ENCODE data around the gene OR5K3. TPM values are rescaled to one million over a fixed set of nuclear protein-coding genes. Genes with fewer than 3 reads are reported as not detected.

The OR5K3 gene
- total and polyA plus RNA-seq, 2 donors (not counting 3 experiments of a cell fraction or from before 2014, with no cell fraction given): not detected

DNA sequence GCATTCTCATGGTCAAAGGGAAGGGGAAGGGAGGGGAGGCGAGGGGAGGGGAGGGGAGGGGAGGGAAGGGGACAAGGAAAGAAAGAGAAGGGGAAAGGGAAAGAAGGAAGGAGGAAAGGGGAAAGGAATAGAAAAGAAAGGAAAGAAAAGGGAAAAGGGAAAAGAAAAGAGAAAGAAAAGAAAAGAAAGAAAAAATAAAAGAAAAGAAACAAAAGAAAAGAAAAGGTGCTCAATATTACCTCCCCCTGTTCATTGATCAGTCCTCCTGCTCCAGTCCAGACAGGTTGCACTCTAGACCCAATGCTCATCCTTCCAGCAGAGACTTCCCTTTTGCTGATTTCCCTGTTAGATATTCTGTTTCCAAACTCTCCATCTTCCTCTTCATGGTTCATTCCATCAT, 18.0 kb upstream of the OR5K3 start:
- dilution Hi-C loops (cut with MboI; ENCODE audit: extremely low pct_ligation_motif_present, low sequenced_read_pairs): no loop called here
- Histone ChIP-seq H3K79me2 (ENCODE audit: control insufficient read depth, insufficient read depth, low read length) (no peaks in the 10 kb centered on the region), H3K27me3 (ENCODE audit: control insufficient read depth in 2 of 2, insufficient read depth in 2 of 2, low read length in 2 of 2) (no peaks in the 10 kb centered on the region), H2AFZ (ENCODE audit: low read depth, low read length) (no peak overlapping the region), H3K36me3 (ENCODE audit: control insufficient read depth in 2 of 2, extremely low read depth in 1 of 2, insufficient read depth in 2 of 2, low read length in 2 of 2) (no peaks in the 10 kb centered on the region), H3K27ac (ENCODE audit: insufficient read depth, low read depth, low read length) (no peak overlapping the region), H3K9me1 (replicated peaks; ENCODE audit: control insufficient read depth, extremely low read depth, insufficient read depth, low read length) (no peaks in the 10 kb centered on the region), H3K9me3 (replicated peaks; ENCODE audit: control insufficient read depth, insufficient read depth, low read length) (no peaks in the 10 kb centered on the region), H3K4me1 (ENCODE audit: control insufficient read depth, extremely low read depth, insufficient read depth, low read length) (no peaks in the 10 kb centered on the region), H3K9ac (replicated peaks; ENCODE audit: extremely low read depth, insufficient read depth, low read length) (no peak overlapping the region), H4K20me1 (replicated peaks; ENCODE audit: control insufficient read depth, extremely low read depth, insufficient read depth, low read length) (no peaks in the 10 kb centered on the region), H3K4me3 (replicated peaks in 1 of 3; ENCODE audit: insufficient read depth in 1 of 3, low read depth in 1 of 3, low read length in 3 of 3) (no peak overlapping the region), H3K4me2 (ENCODE audit: insufficient read depth, low read length) (no peak overlapping the region)
- FAIRE-seq (no peak), DNase-seq (ENCODE audit: low read depth, low spot score) (no peak)
- intact Hi-C loops (cut with micrococcal nuclease): no loop called here
- ChIA-PET CTCF (no interaction called here), POLR2A (no interaction called here)
- TF ChIP-seq, protein P1, sequence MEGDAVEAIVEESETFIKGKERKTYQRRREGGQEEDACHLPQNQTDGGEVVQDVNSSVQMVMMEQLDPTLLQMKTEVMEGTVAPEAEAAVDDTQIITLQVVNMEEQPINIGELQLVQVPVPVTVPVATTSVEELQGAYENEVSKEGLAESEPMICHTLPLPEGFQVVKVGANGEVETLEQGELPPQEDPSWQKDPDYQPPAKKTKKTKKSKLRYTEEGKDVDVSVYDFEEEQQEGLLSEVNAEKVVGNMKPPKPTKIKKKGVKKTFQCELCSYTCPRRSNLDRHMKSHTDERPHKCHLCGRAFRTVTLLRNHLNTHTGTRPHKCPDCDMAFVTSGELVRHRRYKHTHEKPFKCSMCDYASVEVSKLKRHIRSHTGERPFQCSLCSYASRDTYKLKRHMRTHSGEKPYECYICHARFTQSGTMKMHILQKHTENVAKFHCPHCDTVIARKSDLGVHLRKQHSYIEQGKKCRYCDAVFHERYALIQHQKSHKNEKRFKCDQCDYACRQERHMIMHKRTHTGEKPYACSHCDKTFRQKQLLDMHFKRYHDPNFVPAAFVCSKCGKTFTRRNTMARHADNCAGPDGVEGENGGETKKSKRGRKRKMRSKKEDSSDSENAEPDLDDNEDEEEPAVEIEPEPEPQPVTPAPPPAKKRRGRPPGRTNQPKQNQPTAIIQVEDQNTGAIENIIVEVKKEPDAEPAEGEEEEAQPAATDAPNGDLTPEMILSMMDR (IDR thresholded peaks at IDR 0.05; ENCODE audit: extremely low read depth in 1 of 2, insufficient read depth in 1 of 2, low read depth in 1 of 2, low read length in 2 of 2): no peak
- TF ChIP-seq MYC (IDR thresholded peaks at IDR 0.05; ENCODE audit: low read depth, low read length) (no peak), POLR2A (IDR thresholded peaks at IDR 0.05; ENCODE audit: low read depth, low read length) (no peak), FOS (IDR thresholded peaks at IDR 0.05; ENCODE audit: borderline replicate concordance, insufficient read depth, low read length) (no peak), GATA2 (IDR thresholded peaks at IDR 0.05; ENCODE audit: insufficient read depth, insufficient read length, low read depth, low read length) (no peak), EZH2 (IDR thresholded peaks at IDR 0.05; ENCODE audit: borderline replicate concordance, low read depth, low read length, severe bottlenecking) (no peak), POLR2AphosphoS5 (IDR thresholded peaks at IDR 0.05; ENCODE audit: insufficient read depth, low read depth, low read length) (no peak), JUN (IDR thresholded peaks at IDR 0.05; ENCODE audit: borderline replicate concordance, insufficient read depth, insufficient read length, low read depth) (no peak)
- TF ChIP-seq, protein P2, sequence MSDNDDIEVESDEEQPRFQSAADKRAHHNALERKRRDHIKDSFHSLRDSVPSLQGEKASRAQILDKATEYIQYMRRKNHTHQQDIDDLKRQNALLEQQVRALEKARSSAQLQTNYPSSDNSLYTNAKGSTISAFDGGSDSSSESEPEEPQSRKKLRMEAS (IDR thresholded peaks at IDR 0.05; ENCODE audit: insufficient read depth, insufficient read length): no peak
- no TSS peak for BruUV-seq (replicated peaks)

Data from endothelial cell of umbilical vein (primary cell).